HG03135 (cell line): ENCODE measurements around the gene NVL.

ENCODE experiments used
- ATAC-seq: cut with Tn5 transposase; IDR thresholded peaks from one replicate; pipeline ENCODE4 v1.9.1; 2021; ENCODE audit warnings: mild to moderate bottlenecking, moderate library complexity; ENCODE audit not compliant: unreplicated experiment

NVL gene

GRCh38 chr1:224289396-224289795 is 40.6 kb downstream of the NVL start:
- no peak for ATAC-seq

GRCh38 chr1:224287714-224288113 is 42.3 kb downstream of the NVL start:
- ATAC-seq = no peak

GRCh38 chr1:224282140-224282539 is 47.8 kb downstream of the NVL start:
- ATAC-seq = no peak

GRCh38 chr1:224276771-224277487 is 53.0 kb downstream of the NVL start:
- no peak for ATAC-seq

GRCh38 chr1:224274970-224275626 is 54.9 kb downstream of the NVL start:
- ATAC-seq = no peak

- no peak for ATAC-seq
Observed at GRCh38 chr1:224273641-224274040, 56.3 kb downstream of the NVL start.

- no peak for ATAC-seq
Observed at GRCh38 chr1:224271106-224271505, 58.9 kb downstream of the NVL start.

- ATAC-seq = no peak
Observed at GRCh38 chr1:224267925-224268324, 62.0 kb downstream of the NVL start.

- no peak for ATAC-seq
Observed at GRCh38 chr1:224266915-224267856, 62.8 kb downstream of the NVL start.

GRCh38 chr1:224266105-224266914 is 63.7 kb downstream of the NVL start:
- no peak for ATAC-seq

- no peak for ATAC-seq
Observed at GRCh38 chr1:224264321-224264720, 65.7 kb downstream of the NVL start.

GRCh38 chr1:224262373-224263054 is 67.5 kb downstream of the NVL start:
- no peak for ATAC-seq

- no peak for ATAC-seq
Observed at GRCh38 chr1:224259986-224260385, 70.0 kb downstream of the NVL start.

GRCh38 chr1:224258351-224258750 is 71.6 kb downstream of the NVL start:
- ATAC-seq = no peak

- ATAC-seq = no peak
Observed at GRCh38 chr1:224256640-224257039, 73.3 kb downstream of the NVL start.

GRCh38 chr1:224253721-224254120 is 76.3 kb downstream of the NVL start:
- ATAC-seq = no peak

GRCh38 chr1:224252479-224252878 is 77.5 kb downstream of the NVL start:
- no peak for ATAC-seq

- ATAC-seq = no peak
Observed at GRCh38 chr1:224251741-224252146, 78.2 kb downstream of the NVL start.

GRCh38 chr1:224245188-224245587 is 84.8 kb downstream of the NVL start:
- ATAC-seq = no peak

GRCh38 chr1:224238756-224239155 is 91.2 kb downstream of the NVL start:
- no peak for ATAC-seq
